Measurements from ENCODE around the gene SLC4A7. TPM values are rescaled to one million over a fixed set of nuclear protein-coding genes. Genes with fewer than 3 reads are reported as not detected.
A peak's percentile ranks its signal among the peaks of the same experiment; 100 is the strongest.
"Not testable (repeated sequence)": the region's sequence is repeated elsewhere in the genome, so short reads cannot be mapped to it uniquely, and the experiment has no call there.

Gene SLC4A7
- total RNA-seq, 1 experiment from 2014 or later = 11.4 TPM

GRCh38 chr3:27360113-27361078 lies 123.8 kb downstream of the SLC4A7 start:
- DNase-seq (ENCODE audit: low spot score) = peak; percentile 6

GRCh38 chr3:27358372-27358771 lies 125.8 kb downstream of the SLC4A7 start:
- DNase-seq (ENCODE audit: low spot score) = no peak

DNA sequence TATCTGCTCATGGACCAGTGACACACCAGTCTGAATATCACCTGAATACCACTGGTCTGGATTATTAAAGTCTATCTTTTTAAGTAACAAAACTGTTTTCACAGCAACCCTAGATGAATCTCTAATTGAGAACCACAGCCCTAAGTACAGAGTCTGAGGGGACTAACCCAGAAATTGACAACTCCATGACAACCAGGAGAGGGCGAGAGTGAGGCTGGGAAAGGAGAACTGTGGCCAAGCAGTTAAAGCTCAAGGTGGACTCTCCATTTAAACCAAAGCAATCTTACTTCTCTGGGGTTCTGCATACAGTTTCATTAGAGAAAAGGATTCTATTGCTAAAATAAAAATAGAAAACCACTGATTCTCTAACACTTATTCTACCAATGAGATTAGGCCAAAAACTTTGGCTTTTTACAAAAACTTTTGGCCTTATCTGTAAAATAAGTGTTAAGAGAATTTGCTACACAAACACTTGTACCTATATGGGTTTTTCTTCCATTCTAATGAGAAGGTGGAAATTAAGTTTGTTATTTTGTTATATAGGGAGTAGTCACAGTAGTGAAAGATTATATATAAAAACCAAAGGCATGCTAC lies 126.4 kb downstream of the SLC4A7 start:
- DNase-seq (ENCODE audit: low spot score) = peak; percentile 40

DNA sequence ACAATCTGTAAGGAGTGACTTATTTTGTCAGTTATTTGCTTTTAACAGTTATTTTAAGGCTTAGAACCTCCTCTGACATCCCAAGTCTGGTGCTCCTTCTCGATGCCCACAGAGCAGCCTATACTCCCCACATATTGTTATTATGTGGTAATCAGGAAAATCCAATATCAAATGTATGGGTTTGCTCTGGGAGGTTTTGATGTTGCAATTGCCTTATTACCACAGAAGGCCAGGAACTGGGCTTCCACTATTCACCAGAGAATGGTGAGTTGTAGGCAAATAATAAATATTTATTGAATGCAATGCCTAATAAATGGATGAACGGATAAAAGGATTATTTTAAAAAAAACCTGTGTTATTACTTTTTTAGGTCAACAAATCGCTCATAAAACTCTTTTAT lies 127.2 kb downstream of the SLC4A7 start:
- DNase-seq (ENCODE audit: low spot score) = no peak

DNA sequence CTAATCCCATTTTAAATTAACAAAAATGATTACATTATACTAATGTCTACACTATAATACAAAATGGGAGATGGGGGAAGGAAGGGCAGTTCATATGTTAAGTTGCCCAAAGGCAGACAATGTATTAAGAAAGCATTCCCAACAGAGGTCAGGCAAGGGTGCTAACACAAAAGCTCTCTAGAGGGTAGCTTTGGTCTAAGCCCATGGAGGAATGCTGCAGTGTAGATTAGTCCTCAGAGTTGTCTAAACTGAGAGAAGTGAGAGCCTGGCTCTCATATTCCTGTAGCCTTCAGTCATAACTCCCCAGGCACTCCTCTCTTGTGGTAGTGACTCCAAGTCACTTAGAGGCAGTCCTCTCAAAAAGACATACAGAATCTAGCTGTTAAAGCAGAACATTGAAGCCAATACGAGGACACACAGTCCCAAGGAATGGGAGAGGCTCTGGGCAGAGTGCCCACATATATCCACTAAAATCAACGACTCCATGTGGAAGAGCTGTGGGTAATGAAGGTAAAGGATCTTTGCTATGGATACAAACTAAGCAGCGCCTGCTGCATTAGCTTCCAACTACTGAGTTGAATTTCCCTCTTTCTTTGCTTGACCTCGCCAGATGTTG lies 129.5 kb downstream of the SLC4A7 start:
- no peak for DNase-seq (ENCODE audit: low spot score)

- DNase-seq (ENCODE audit: low spot score) = no peak
Measured at GRCh38 chr3:27354161-27354560, 130.0 kb downstream of the SLC4A7 start.

DNA sequence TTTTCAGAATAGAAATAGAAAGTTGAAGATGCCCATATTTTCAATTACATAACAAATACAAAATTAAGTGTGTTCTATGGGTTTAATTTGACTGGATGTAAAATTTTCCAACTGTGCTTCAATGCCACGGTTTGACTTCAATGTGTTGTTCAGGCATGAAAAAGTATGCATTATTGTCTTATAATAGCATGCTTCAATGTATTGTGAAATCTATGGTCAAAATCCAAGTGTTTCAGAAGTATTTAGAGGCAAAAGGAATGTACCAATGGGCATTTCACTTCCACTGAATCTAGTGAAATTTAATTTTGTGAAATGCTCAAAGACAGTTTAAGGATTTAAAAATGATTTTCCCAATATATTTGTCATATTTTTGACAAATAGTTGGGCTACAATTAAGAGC lies 131.0 kb downstream of the SLC4A7 start:
- DNase-seq (ENCODE audit: low spot score) = no peak

DNA sequence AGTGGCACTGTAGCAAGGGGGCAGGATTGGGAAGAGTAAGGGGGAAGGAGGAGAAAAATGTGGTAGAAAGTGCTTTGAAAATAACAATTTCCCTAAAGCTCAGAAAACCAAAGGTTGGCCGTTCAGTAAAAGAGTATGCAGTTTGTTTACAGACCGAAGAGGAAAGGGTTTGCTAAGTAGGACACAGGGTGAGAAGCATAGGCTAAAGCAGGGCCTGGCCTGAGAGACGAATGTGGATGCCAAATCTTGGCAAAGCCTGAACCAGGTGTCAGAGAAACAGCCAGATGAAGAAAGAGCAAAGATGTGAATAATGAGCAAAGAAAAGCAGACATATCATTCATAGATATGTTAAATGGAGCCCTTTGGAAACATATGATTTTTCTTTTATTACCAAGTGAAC lies 132.1 kb downstream of the SLC4A7 start:
- DNase-seq (ENCODE audit: low spot score) = no peak

GRCh38 chr3:27349832-27350231 lies 134.4 kb downstream of the SLC4A7 start:
- DNase-seq (ENCODE audit: low spot score) = no peak

GRCh38 chr3:27345959-27346865 lies 138.0 kb downstream of the SLC4A7 start:
- DNase-seq (ENCODE audit: low spot score) = no peak

- DNase-seq (ENCODE audit: low spot score) = no peak
Measured at GRCh38 chr3:27345493-27345892, 138.7 kb downstream of the SLC4A7 start.

- no peak for DNase-seq (ENCODE audit: low spot score)
Measured at GRCh38 chr3:27345045-27345444, 139.1 kb downstream of the SLC4A7 start.

DNA sequence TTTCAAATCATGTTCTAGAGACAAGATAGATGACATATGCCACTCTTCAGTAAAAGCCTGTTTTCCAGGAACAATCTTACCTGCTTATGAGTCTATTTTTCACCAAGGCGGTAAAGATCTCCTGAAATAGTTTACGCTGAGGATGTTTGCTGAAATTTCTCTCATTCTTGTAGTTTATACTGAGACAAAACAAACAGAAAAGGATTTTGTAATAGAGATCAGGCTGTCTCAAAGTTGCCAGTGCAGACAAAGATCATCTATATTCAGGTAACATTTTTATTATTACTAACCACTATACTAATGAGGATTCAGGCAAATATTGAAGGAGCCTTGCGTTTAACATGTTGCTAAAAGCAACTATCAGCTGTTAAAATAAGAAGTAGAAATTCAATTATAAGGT lies 140.0 kb downstream of the SLC4A7 start:
- no peak for DNase-seq (ENCODE audit: low spot score)

DNA sequence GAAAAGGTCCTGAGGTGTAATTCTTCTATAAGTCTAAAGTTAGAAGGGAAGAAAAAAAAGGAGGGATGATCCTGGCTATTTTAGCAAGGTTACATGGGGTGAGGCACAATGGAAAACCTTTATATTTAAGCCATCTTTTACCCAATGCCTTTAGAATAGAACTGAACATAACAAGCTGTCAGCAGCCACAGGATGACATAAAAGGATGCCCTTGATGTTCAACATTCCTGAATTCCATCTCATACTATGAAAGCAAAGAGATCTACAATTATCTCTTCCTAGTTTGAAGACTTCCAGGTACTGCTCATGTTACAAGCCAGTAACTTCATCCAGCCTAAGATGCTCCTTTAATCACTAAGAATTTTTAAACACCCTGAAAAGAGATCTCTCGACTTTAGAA lies 141.9 kb downstream of the SLC4A7 start:
- no peak for DNase-seq (ENCODE audit: low spot score)

DNA sequence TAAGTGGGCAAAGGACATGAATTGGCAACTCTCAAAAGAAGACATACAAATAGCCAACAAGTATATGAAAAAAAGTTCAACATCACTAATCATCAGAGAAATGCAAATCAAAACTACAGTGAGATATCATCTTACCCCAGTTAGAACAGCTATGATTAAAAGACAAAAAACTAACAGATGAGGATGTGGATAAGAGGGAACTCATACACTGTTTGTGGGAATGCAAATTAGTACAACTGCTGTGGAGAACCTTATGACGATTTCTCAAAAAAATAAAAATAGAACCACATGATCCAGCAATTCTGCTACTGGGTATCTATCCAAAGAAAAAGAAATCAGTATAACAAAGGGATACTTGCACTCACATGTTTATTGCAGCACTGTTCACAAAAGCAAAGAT lies 143.7 kb downstream of the SLC4A7 start:
- DNase-seq (ENCODE audit: low spot score) = no peak

DNA sequence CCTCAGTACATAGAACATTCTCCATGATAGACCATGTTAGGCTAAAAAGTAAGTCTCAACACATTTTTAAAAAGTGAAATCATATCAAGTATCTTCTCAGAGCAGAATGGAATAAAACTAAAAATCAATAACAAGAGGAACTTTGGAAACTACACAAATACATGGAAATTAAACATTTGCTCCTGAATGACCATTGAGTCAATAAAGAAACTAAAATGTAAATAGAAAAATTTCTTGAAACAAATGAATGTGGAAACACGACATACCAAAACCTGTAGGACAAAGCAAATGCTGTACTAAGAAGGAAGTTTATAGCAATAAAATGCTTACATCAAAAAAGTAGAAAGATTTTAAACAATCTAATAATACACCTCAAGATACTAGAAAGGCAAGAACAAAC lies 148.6 kb downstream of the SLC4A7 start:
- no peak for DNase-seq (ENCODE audit: low spot score)

DNA sequence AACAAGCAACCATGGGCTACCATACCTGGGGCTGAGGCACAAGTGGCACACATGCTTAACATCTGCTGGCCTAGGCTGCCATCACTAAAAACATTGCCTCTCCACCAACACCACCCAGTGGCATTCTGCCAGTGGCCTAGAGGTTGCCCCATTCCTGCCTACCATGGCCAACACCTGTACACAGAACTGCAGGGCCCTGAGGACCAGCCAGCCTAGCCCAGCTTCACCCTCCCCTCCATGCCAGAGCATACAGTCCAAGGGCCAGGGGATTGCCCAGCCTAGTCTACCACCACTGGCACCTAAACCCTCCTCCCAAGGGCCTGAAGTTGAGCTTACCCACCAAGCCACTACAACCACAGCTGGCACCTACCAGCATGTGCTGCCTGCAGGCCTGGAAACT lies 150.3 kb downstream of the SLC4A7 start:
- DNase-seq (ENCODE audit: low spot score) = no peak

DNA sequence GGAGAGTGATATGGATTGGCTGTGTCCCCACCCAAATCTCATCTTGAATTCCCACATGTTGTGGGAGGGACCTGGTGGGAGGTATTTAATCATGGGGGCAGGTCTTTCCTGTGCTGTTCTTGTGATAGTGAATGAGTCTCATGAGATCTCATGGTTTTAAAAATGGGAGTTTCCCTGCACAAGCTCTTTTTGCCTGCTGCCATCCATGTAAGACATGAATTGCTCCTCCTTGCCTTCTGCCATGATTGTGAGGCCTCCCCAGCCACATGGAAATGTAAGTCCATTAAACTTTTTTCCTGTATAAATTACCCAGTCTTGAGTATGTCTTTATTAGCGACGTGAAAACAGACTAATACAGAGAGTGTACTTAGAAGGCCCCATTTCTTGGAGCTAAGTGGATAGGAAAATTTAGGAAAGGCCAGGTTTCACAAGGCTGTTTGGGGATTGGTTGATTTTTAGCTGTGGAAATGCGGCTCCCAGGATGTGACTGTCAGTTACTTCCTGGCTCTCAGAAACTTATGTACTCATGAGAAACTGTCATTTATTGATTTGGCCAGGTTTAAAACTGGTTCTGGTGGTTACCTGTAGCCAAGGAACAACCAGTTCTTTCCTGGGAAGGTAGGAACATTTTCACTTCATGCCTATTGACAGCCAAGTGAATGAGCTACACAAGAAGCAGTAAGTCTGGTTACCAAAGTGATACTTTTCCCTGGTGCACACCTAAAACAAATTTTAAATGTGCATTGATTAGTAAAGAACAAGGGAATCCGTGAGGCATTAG lies 155.0 kb downstream of the SLC4A7 start:
- DNase-seq (ENCODE audit: low spot score) = not testable (repeated sequence)

DNA sequence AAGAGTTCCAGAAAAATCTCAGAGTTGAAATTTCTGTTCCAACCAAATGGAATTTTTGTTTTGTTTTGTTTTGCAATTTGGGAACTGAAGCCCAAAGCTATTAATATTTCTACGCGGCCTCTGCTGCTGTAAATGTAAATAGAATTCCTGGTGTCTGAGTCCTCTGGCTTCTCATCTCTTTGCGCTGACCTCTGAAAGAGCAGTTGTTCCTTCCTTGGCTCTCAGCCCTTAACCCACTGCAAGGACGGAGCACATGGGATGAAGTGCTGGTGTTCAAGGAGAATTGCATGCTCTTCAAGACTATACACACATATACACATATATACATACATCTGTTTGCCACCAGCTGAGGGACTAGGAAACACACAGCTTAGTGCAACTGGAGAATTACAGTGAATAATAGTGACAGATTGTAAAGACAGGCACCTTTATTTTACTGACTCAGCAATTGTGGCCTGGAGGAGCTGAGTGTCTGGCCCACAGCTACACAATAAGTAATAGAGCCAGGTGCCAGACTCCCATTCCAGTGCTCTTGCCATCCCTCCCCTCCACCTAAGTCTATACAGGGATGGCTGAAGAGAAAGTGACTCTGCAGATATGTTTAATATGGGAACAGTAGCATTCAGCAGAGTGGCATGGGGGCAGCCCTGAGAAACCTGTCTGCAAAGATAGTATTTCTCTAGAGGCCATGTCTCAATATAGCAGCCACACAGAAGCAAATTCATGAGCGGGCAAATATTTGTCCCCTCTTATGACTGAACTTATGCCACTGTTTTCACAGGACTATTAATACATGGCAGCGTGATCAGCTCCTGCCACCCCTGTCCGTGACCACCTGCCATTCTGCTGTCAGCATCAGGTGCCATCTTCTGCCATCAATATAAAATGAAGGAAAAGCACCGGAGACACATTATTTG lies 157.3 kb downstream of the SLC4A7 start:
- DNase-seq (ENCODE audit: low spot score) = peak; percentile 51

DNA sequence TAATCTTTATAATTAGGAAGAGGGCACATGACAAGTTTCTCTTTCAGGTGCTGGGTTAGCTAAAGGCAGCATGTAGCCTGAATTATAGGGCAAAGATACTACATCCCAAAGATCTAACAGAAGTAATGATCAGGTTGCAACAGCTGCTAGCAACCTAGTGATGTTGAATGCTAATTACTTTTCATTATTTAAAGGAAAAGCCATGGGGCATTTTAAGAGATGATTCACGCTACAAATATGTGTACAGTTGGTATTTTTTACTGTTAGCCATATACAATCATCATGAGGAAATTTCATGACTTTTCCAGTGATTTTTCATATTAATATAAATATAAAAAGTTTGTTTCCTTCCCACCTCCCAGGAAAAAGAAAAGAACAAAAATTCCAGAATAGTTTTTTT lies 158.0 kb downstream of the SLC4A7 start:
- DNase-seq (ENCODE audit: low spot score) = no peak

Measured in H4 (cell line).